Panc1 (cell line): ENCODE results near the gene ETFRF1.

ENCODE experiments used
- POLR2AphosphoS5 ChIP-seq: IDR thresholded peaks from 2 replicates; pipeline ENCODE4 v1.6.1; 2012; ENCODE audit warnings: mild to moderate bottlenecking, low read depth, low read length, moderate library complexity
- TF ChIP-seq, protein P1 (sequence below): fragments of 450-650 bp; IDR thresholded peaks from 2 replicates; pipeline ENCODE4 v1.5.1; 2017; ENCODE audit warnings: mild to moderate bottlenecking

DNA sequence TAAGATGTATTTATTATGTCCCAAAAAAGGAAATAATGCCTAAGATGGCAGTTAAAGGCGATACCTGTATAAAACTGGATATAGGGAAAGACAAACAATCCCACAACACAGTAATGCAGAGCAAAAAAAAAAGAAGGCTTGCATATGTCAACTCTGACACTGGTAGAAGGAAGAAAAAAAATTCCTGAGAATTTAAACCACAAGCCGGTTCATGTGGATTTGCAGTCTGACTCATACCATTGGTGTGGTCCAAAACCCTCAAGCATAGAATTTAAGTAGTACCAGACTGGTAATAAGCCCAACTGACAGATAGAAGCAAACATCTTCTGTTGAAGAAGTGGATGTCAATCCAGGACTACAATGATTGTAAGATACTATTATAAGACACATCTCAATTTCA, 7.3 kb upstream of the ETFRF1 start:
- TF ChIP-seq POLR2AphosphoS5 = no peak
- TF ChIP-seq, protein P1, sequence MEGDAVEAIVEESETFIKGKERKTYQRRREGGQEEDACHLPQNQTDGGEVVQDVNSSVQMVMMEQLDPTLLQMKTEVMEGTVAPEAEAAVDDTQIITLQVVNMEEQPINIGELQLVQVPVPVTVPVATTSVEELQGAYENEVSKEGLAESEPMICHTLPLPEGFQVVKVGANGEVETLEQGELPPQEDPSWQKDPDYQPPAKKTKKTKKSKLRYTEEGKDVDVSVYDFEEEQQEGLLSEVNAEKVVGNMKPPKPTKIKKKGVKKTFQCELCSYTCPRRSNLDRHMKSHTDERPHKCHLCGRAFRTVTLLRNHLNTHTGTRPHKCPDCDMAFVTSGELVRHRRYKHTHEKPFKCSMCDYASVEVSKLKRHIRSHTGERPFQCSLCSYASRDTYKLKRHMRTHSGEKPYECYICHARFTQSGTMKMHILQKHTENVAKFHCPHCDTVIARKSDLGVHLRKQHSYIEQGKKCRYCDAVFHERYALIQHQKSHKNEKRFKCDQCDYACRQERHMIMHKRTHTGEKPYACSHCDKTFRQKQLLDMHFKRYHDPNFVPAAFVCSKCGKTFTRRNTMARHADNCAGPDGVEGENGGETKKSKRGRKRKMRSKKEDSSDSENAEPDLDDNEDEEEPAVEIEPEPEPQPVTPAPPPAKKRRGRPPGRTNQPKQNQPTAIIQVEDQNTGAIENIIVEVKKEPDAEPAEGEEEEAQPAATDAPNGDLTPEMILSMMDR = no peak
